ENCODE data around the gene WRNIP1. TPM values are rescaled to one million over a fixed set of nuclear protein-coding genes. Genes with fewer than 3 reads are reported as not detected.

Gene WRNIP1
- total RNA-seq, 1 experiment from 2014 or later = 47.9 TPM

GRCh38 chr6:2804516-2804915 lies 39.3 kb downstream of the WRNIP1 start:
- Histone ChIP-seq H4K20me1 (ENCODE audit: insufficient read depth, low read depth, low read length) (peaks cover 22% of the 10 kb centered on the region), H3K4me3 (ENCODE audit: low read length) (no peak overlapping the region), H3K79me2 (ENCODE audit: low read length) (no peaks in the 10 kb centered on the region), H3K9me3 (ENCODE audit: low read length) (no peaks in the 10 kb centered on the region), H3K27me3 (ENCODE audit: low read length) (no peaks in the 10 kb centered on the region), H3K9me2 (replicated peaks; ENCODE audit: insufficient read depth, low read length) (no peaks in the 10 kb centered on the region), H3K4me2 (ENCODE audit: low read depth, low read length, poor library complexity, severe bottlenecking) (no peak overlapping the region), H3K4me1 (ENCODE audit: low read length) (no peaks in the 10 kb centered on the region), H3K27ac (ENCODE audit: low read length) (no peak overlapping the region), H3K9ac (ENCODE audit: low read length) (no peak overlapping the region), H3K36me3 (ENCODE audit: insufficient read depth, low read length) (no peaks in the 10 kb centered on the region), H2AFZ (ENCODE audit: low read length) (no peak overlapping the region)
- DNase-seq = no peak

DNA sequence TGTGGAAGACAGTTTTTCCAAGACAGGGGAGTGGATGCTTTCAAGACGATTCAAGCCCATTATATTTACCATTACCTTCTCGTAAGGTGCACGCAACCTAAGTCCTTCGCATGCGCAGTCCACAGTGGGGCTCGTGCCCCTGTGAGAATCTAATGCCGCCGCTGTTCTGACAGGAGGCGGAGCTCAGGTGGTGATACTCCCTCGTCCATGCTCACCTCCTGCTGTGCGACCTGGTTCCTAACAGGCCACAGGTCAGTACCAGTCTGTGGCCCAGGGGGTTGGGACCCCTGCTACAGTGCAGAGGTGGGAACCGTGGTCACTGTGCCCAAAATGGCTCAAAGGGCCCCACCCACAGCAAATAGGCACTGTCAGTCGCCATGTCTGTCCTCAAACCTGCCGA lies 39.8 kb downstream of the WRNIP1 start:
- Histone ChIP-seq H3K27me3 (ENCODE audit: low read length) (no peaks in the 10 kb centered on the region), H3K79me2 (ENCODE audit: low read length) (no peaks in the 10 kb centered on the region), H3K4me3 (ENCODE audit: low read length) (no peak overlapping the region), H3K9me2 (replicated peaks; ENCODE audit: insufficient read depth, low read length) (no peaks in the 10 kb centered on the region), H2AFZ (ENCODE audit: low read length) (no peak overlapping the region), H3K36me3 (ENCODE audit: insufficient read depth, low read length) (no peaks in the 10 kb centered on the region), H3K9ac (ENCODE audit: low read length) (no peak overlapping the region), H3K4me1 (ENCODE audit: low read length) (no peaks in the 10 kb centered on the region), H4K20me1 (ENCODE audit: insufficient read depth, low read depth, low read length) (peaks cover 25% of the 10 kb centered on the region), H3K9me3 (ENCODE audit: low read length) (no peaks in the 10 kb centered on the region), H3K27ac (ENCODE audit: low read length) (no peak overlapping the region), H3K4me2 (ENCODE audit: low read depth, low read length, poor library complexity, severe bottlenecking) (no peak overlapping the region)
- no peak for DNase-seq

- no peak for DNase-seq
- H2AFZ ChIP-seq (ENCODE audit: low read length) = no peak overlapping the region
- no peak overlapping the region for H3K27ac ChIP-seq (ENCODE audit: low read length)
- no peaks in the 10 kb centered on the region for H3K4me1 ChIP-seq (ENCODE audit: low read length)
- no peak overlapping the region for H3K4me2 ChIP-seq (ENCODE audit: low read depth, low read length, poor library complexity, severe bottlenecking)
- H3K9me3 ChIP-seq (ENCODE audit: low read length) = no peaks in the 10 kb centered on the region
- H3K27me3 ChIP-seq (ENCODE audit: low read length) = no peaks in the 10 kb centered on the region
- H3K79me2 ChIP-seq (ENCODE audit: low read length) = no peaks in the 10 kb centered on the region
- H3K4me3 ChIP-seq (ENCODE audit: low read length) = no peak overlapping the region
- no peaks in the 10 kb centered on the region for H3K36me3 ChIP-seq (ENCODE audit: insufficient read depth, low read length)
- no peaks in the 10 kb centered on the region for H3K9me2 ChIP-seq (replicated peaks; ENCODE audit: insufficient read depth, low read length)
- H3K9ac ChIP-seq (ENCODE audit: low read length) = no peak overlapping the region
- H4K20me1 ChIP-seq (ENCODE audit: insufficient read depth, low read depth, low read length) = peaks cover 25% of the 10 kb centered on the region
Observed at GRCh38 chr6:2806644-2807043, 41.5 kb downstream of the WRNIP1 start.

- H3K27me3 ChIP-seq (ENCODE audit: low read length) = no peaks in the 10 kb centered on the region
- no peak overlapping the region for H3K4me3 ChIP-seq (ENCODE audit: low read length)
- H3K4me2 ChIP-seq (ENCODE audit: low read depth, low read length, poor library complexity, severe bottlenecking) = no peak overlapping the region
- no peaks in the 10 kb centered on the region for H3K79me2 ChIP-seq (ENCODE audit: low read length)
- DNase-seq = no peak
- H3K9me3 ChIP-seq (ENCODE audit: low read length) = no peaks in the 10 kb centered on the region
- no peaks in the 10 kb centered on the region for H3K4me1 ChIP-seq (ENCODE audit: low read length)
- H3K9ac ChIP-seq (ENCODE audit: low read length) = no peak overlapping the region
- no peak overlapping the region for H3K27ac ChIP-seq (ENCODE audit: low read length)
- H2AFZ ChIP-seq (ENCODE audit: low read length) = no peak overlapping the region
- no peaks in the 10 kb centered on the region for H3K9me2 ChIP-seq (replicated peaks; ENCODE audit: insufficient read depth, low read length)
- H4K20me1 ChIP-seq (ENCODE audit: insufficient read depth, low read depth, low read length) = peaks cover 18% of the 10 kb centered on the region
- H3K36me3 ChIP-seq (ENCODE audit: insufficient read depth, low read length) = no peaks in the 10 kb centered on the region
Observed at GRCh38 chr6:2807342-2808090, 42.3 kb downstream of the WRNIP1 start.

DNA sequence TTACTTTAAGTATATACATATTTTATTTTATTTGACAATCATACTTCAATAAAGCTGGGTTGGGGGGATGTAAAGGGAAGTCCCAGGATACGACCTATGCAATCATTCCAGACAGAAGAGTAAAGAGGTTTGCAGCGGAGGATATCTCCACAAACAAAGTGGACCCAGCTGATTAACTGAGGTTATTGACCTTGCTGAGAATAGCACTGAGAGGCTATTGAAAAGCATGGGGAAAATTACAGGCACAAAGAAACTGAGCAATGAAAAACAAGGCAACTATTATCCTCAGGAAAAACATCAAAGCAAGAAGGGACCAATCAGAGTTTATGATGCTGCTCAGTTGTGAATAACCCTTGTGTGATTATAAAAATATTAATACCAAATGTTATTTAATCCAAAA lies 43.8 kb downstream of the WRNIP1 start:
- Histone ChIP-seq H3K36me3 (ENCODE audit: insufficient read depth, low read length) (no peaks in the 10 kb centered on the region), H4K20me1 (ENCODE audit: insufficient read depth, low read depth, low read length) (peaks cover 9% of the 10 kb centered on the region), H3K27ac (ENCODE audit: low read length) (no peak overlapping the region), H2AFZ (ENCODE audit: low read length) (no peak overlapping the region), H3K79me2 (ENCODE audit: low read length) (no peaks in the 10 kb centered on the region), H3K27me3 (ENCODE audit: low read length) (no peaks in the 10 kb centered on the region), H3K4me2 (ENCODE audit: low read depth, low read length, poor library complexity, severe bottlenecking) (no peak overlapping the region), H3K9ac (ENCODE audit: low read length) (no peak overlapping the region), H3K9me3 (ENCODE audit: low read length) (no peaks in the 10 kb centered on the region), H3K4me3 (ENCODE audit: low read length) (no peak overlapping the region), H3K4me1 (ENCODE audit: low read length) (no peaks in the 10 kb centered on the region), H3K9me2 (replicated peaks; ENCODE audit: insufficient read depth, low read length) (no peaks in the 10 kb centered on the region)
- DNase-seq = no peak

- H3K9me2 ChIP-seq (replicated peaks; ENCODE audit: insufficient read depth, low read length) = no peaks in the 10 kb centered on the region
- peaks cover 7% of the 10 kb centered on the region; the same call in 1 of the 2 replicates for H4K20me1 ChIP-seq (ENCODE audit: insufficient read depth, low read depth, low read length)
- no peak overlapping the region for H2AFZ ChIP-seq (ENCODE audit: low read length)
- no peaks in the 10 kb centered on the region for H3K36me3 ChIP-seq (ENCODE audit: insufficient read depth, low read length)
- H3K27ac ChIP-seq (ENCODE audit: low read length) = no peak overlapping the region
- no peaks in the 10 kb centered on the region for H3K79me2 ChIP-seq (ENCODE audit: low read length)
- H3K4me2 ChIP-seq (ENCODE audit: low read depth, low read length, poor library complexity, severe bottlenecking) = no peak overlapping the region
- H3K4me3 ChIP-seq (ENCODE audit: low read length) = no peak overlapping the region
- H3K27me3 ChIP-seq (ENCODE audit: low read length) = no peaks in the 10 kb centered on the region
- H3K9ac ChIP-seq (ENCODE audit: low read length) = no peak overlapping the region
- DNase-seq = no peak
- peaks cover 2% of the 10 kb centered on the region; the same call in 1 of the 2 replicates for H3K9me3 ChIP-seq (ENCODE audit: low read length)
- H3K4me1 ChIP-seq (ENCODE audit: low read length) = no peaks in the 10 kb centered on the region
Observed at GRCh38 chr6:2810092-2810671, 45.0 kb downstream of the WRNIP1 start.

GRCh38 chr6:2812695-2813094 lies 47.5 kb downstream of the WRNIP1 start:
- no peak overlapping the region for H3K9ac ChIP-seq (ENCODE audit: low read length)
- 0 out of 2 replicates have a peak, but pooled peaks cover 6% of the 10 kb centered on the region for H3K36me3 ChIP-seq (ENCODE audit: insufficient read depth, low read length)
- H3K79me2 ChIP-seq (ENCODE audit: low read length) = no peaks in the 10 kb centered on the region
- no peaks in the 10 kb centered on the region for H3K4me1 ChIP-seq (ENCODE audit: low read length)
- H2AFZ ChIP-seq (ENCODE audit: low read length) = no peak overlapping the region
- H3K4me2 ChIP-seq (ENCODE audit: low read depth, low read length, poor library complexity, severe bottlenecking) = no peak overlapping the region
- no peak for DNase-seq
- no peak overlapping the region for H3K4me3 ChIP-seq (ENCODE audit: low read length)
- no peaks in the 10 kb centered on the region for H3K27me3 ChIP-seq (ENCODE audit: low read length)
- peaks cover 12% of the 10 kb centered on the region; the same call in 1 of the 2 replicates for H3K9me3 ChIP-seq (ENCODE audit: low read length)
- no peaks in the 10 kb centered on the region for H3K9me2 ChIP-seq (replicated peaks; ENCODE audit: insufficient read depth, low read length)
- peaks cover 4% of the 10 kb centered on the region; the same call in 1 of the 2 replicates for H4K20me1 ChIP-seq (ENCODE audit: insufficient read depth, low read depth, low read length)
- no peak overlapping the region for H3K27ac ChIP-seq (ENCODE audit: low read length)

- no peak overlapping the region for H3K4me3 ChIP-seq (ENCODE audit: low read length)
- no peaks in the 10 kb centered on the region for H3K27me3 ChIP-seq (ENCODE audit: low read length)
- H3K4me1 ChIP-seq (ENCODE audit: low read length) = no peaks in the 10 kb centered on the region
- no peaks in the 10 kb centered on the region for H3K9me2 ChIP-seq (replicated peaks; ENCODE audit: insufficient read depth, low read length)
- H2AFZ ChIP-seq (ENCODE audit: low read length) = no peak overlapping the region
- no peak for DNase-seq
- H3K79me2 ChIP-seq (ENCODE audit: low read length) = no peaks in the 10 kb centered on the region
- no peak overlapping the region for H3K9ac ChIP-seq (ENCODE audit: low read length)
- no peaks in the 10 kb centered on the region for H4K20me1 ChIP-seq (ENCODE audit: insufficient read depth, low read depth, low read length)
- H3K9me3 ChIP-seq (ENCODE audit: low read length) = peaks cover 12% of the 10 kb centered on the region; the same call in 1 of the 2 replicates
- H3K4me2 ChIP-seq (ENCODE audit: low read depth, low read length, poor library complexity, severe bottlenecking) = no peak overlapping the region
- H3K36me3 ChIP-seq (ENCODE audit: insufficient read depth, low read length) = 0 out of 2 replicates have a peak, but pooled peaks cover 6% of the 10 kb centered on the region
- no peak overlapping the region for H3K27ac ChIP-seq (ENCODE audit: low read length)
Observed at GRCh38 chr6:2816158-2816557, 51.0 kb downstream of the WRNIP1 start.

All from Karpas-422 (cell line).